GM06990 (cell line): Measurements from ENCODE around the gene PBX3.
"Not testable (repeated sequence)": the region's sequence is repeated elsewhere in the genome, so short reads cannot be mapped to it uniquely, and the experiment has no call there.

Experiments used
- DNase-seq: peaks from one replicate; pipeline ENCODE4 v3.0.0-alpha.2; 2011; ENCODE audit not compliant: insufficient read length; ENCODE audit errors: extremely low read depth
- H3K27me3 ChIP-seq: replicated peaks from 2 replicates; pipeline ENCODE4 v1.6.0; 2011; ENCODE audit warnings: low read length; ENCODE audit not compliant: control insufficient read depth, insufficient read depth
- H3K36me3 ChIP-seq: 2 replicates; pipeline ENCODE4 v1.5.1; 2011; ENCODE audit warnings: low read length; ENCODE audit not compliant: control insufficient read depth, insufficient read depth
- H3K4me3 ChIP-seq: replicated peaks from 2 replicates; pipeline ENCODE4 v1.5.1; 2011; ENCODE audit warnings: low read depth, mild to moderate bottlenecking, control low read depth, low read length
- TF ChIP-seq, protein P1 (sequence below): IDR thresholded peaks from 2 replicates; pipeline ENCODE4 v1.5.1; 2011; ENCODE audit warnings: low read length, control low read depth, mild to moderate bottlenecking, inconsistent platforms; ENCODE audit not compliant: insufficient read depth, poor library complexity, severe bottlenecking

PBX3 gene

DNA sequence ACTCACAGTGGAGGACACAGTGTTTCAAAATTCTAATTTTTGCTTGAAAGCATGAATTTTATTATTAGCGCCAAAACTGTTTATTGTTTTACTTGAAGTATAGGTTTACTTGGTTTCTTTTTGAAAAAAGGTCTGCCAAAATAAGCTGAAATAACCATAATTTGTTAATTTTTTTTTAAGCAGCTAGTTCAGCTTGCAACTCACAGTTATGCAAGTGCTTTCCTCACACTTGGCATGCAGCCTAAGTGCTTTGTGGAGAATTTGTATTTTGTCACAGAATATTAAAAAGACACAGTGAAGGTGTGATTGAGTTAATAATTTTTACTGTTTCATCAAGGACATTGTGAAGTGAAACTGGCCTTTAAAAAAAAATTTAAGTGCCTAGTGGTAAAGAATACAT is 21.6 kb downstream of the PBX3 start:
- TF ChIP-seq, protein P1, sequence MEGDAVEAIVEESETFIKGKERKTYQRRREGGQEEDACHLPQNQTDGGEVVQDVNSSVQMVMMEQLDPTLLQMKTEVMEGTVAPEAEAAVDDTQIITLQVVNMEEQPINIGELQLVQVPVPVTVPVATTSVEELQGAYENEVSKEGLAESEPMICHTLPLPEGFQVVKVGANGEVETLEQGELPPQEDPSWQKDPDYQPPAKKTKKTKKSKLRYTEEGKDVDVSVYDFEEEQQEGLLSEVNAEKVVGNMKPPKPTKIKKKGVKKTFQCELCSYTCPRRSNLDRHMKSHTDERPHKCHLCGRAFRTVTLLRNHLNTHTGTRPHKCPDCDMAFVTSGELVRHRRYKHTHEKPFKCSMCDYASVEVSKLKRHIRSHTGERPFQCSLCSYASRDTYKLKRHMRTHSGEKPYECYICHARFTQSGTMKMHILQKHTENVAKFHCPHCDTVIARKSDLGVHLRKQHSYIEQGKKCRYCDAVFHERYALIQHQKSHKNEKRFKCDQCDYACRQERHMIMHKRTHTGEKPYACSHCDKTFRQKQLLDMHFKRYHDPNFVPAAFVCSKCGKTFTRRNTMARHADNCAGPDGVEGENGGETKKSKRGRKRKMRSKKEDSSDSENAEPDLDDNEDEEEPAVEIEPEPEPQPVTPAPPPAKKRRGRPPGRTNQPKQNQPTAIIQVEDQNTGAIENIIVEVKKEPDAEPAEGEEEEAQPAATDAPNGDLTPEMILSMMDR: no peak
- H3K27me3 ChIP-seq: no peaks in the 10 kb centered on the region
- no peak for DNase-seq
- H3K4me3 ChIP-seq: no peak overlapping the region
- no peaks in the 10 kb centered on the region for H3K36me3 ChIP-seq

DNA sequence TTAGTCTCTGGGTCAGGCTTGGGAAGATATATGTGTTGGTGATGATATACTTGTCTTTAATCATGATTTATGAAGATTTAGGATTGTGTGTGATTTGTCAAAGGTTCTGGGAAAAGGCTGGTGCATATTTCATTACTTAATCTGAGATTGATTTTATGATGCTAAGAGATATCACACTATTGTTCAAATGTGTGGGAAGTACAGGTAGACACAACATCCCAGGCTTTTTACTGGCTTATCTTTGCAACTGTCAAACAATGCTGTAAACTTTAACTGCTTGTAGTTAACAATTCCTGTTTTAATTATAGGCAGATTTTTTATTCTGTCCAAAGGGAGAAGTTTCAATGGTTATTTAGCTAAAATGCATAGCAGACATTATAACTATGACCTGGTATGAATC is 23.9 kb downstream of the PBX3 start:
- DNase-seq: no peak
- no peaks in the 10 kb centered on the region for H3K27me3 ChIP-seq
- TF ChIP-seq, protein P1: no peak
- H3K4me3 ChIP-seq: no peak overlapping the region
- H3K36me3 ChIP-seq: no peaks in the 10 kb centered on the region

DNA sequence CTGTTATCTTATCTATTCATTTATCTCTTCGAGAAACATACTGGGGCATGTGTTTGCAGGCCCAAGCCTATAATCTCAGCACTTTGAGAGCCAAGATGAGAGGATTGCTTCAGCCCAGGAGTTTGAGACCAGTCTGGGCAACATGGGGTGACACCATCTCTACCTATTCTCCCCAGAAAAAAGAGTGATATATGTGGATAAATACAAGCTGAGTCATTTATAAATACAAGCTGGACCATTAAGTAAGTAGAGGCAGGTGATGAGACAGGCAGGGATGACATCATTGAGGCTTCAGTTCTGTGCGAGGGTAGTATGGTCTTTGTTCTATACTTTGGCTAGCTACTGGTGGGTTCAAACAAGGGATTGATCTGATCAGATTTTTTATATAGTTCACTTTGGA is 25.6 kb downstream of the PBX3 start:
- no peak for DNase-seq
- TF ChIP-seq, protein P1: no peak
- no peak overlapping the region for H3K4me3 ChIP-seq
- no peaks in the 10 kb centered on the region for H3K36me3 ChIP-seq
- H3K27me3 ChIP-seq: no peaks in the 10 kb centered on the region

DNA sequence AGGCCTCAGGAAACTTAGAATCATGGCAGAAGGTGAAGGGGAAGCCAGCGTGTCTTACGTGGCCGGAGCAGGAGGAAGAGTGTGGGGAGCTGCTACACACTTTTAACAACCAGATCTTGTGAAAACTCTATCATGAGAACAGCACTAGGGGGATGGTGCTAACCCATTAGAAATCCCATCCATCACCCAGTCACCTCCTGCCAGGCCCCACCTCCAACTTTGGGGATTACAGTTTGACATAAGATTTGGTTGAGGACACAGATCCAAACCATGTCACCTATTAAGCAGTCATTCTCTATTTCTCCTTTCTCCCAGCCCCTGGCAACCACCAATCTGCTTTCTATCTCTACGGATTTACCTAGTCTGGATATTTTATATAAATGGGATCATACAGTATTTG is 26.9 kb downstream of the PBX3 start:
- no peak overlapping the region for H3K4me3 ChIP-seq
- TF ChIP-seq, protein P1: no peak
- H3K27me3 ChIP-seq: no peaks in the 10 kb centered on the region
- no peaks in the 10 kb centered on the region; the same call in 1 of the 2 replicates for H3K36me3 ChIP-seq
- no peak for DNase-seq

DNA sequence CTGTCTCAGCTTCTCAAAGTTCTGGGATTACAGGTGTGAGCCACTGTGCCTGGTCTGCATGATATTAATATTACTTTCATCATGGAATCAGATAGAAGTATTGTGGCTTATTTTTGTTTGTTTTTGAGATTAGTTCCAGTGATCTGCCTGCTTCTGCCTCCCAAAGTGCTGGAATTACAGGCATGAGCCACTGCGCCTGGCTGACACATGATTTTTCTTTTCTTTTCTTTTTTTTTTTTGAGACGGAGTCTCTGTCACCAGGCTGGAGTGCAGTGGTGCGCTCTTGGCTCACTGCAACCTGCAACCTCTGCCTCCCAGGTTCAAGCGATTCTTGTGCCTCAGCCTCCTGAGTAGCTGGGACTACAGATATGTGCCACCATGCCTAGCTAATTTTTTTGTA is 29.6 kb downstream of the PBX3 start:
- H3K4me3 ChIP-seq, DNase-seq, H3K36me3 ChIP-seq, H3K27me3 ChIP-seq: not testable (repeated sequence)

DNA sequence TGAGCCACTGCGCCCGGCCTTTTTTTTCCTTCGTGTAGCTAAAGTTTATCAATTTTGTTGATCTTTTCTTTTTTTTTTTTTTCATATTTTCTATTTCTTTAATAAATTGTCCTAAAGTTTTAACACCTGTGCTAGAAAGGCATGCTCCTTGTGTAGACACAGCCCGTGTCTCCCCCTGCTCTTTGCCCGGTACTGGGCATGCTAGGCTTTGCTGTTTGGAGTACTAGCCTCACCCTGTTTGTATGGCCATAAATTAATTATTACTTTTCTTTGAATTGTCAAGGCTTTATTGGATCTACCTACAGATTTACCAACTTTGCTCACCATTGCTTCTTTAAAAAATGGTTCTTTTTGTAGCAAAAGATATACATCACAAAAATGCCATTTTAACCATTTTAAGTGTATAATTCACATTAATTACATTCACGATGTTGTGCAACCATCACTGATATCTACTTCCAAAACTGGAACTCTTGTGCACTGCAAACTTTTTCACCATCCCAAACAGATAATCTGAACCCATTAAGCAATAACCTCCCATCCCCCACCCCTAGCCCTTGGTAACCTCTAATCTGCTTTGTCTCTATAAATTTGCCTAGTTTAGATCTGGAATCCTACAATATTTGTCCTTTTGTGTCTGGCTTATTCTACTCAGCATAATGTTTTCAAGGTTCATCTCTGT is 31.5 kb downstream of the PBX3 start:
- not testable (repeated sequence) for H3K4me3 ChIP-seq, DNase-seq, H3K36me3 ChIP-seq, H3K27me3 ChIP-seq

DNA sequence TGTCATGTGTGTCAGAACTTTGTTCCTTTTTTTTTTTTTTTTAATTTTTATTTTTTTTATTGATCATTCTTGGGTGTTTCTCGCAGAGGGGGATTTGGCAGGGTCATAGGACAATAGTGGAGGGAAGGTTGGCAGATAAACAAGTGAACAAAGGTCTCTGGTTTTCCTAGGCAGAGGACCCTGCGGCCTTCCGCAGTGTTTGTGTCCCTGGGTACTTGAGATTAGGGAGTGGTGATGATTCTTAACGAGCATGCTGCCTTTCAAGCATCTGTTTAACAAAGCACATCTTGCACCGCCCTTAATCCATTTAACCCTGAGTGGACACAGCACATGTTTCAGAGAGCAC is 32.0 kb downstream of the PBX3 start:
- DNase-seq, H3K27me3 ChIP-seq, H3K4me3 ChIP-seq, H3K36me3 ChIP-seq: not testable (repeated sequence)
